Amniotic epithelial cell (primary cell): ENCODE results near the gene EFL1.
"Not testable (repeated sequence)": the region's sequence is repeated elsewhere in the genome, so short reads cannot be mapped to it uniquely, and the experiment has no call there.

Source experiments
- DNase-seq: peaks from one replicate; pipeline ENCODE4 v3.0.0-alpha.2; 2010; ENCODE audit warnings: low read depth

Gene EFL1

GRCh38 chr15:82262422-82263026, at the start of gene EFL1, which contains the start of gene SAXO2:
Gene EFL1, minus strand, starts transcription at chr15:82262734. Its CDS starts 956 bp downstream, at chr15:82261778.
Gene SAXO2, plus strand, starts transcription at chr15:82262818. Its CDS starts 62 bp downstream, at chr15:82262880.
- peak; percentile 82 for DNase-seq

GRCh38 chr15:82311321-82311720, 48.8 kb upstream of the EFL1 start:
- not testable (repeated sequence) for DNase-seq

GRCh38 chr15:82309802-82310201, 47.3 kb upstream of the EFL1 start:
- no peak for DNase-seq

- no peak for DNase-seq
Measured at GRCh38 chr15:82307714-82308081, 45.2 kb upstream of the EFL1 start.

- no peak for DNase-seq
Measured at GRCh38 chr15:82306791-82307713, 44.5 kb upstream of the EFL1 start.

GRCh38 chr15:82305621-82306048, 43.1 kb upstream of the EFL1 start:
- DNase-seq, result no peak

- DNase-seq, result no peak
Measured at GRCh38 chr15:82304778-82305090, 42.2 kb upstream of the EFL1 start.

GRCh38 chr15:82303956-82304777, 41.6 kb upstream of the EFL1 start:
- no peak for DNase-seq

GRCh38 chr15:82301296-82302016, 38.9 kb upstream of the EFL1 start:
- DNase-seq, result no peak

- DNase-seq, result no peak
Measured at GRCh38 chr15:82300883-82301282, 38.3 kb upstream of the EFL1 start.

- peak; percentile 10 for DNase-seq
Measured at GRCh38 chr15:82300326-82300725, 37.8 kb upstream of the EFL1 start.

- DNase-seq, result not testable (repeated sequence)
Measured at GRCh38 chr15:82299511-82299914, 37.0 kb upstream of the EFL1 start.

GRCh38 chr15:82298520-82298919, 36.0 kb upstream of the EFL1 start:
- peak; percentile 2 for DNase-seq

- no peak for DNase-seq
Measured at GRCh38 chr15:82298032-82298431, 35.5 kb upstream of the EFL1 start.

GRCh38 chr15:82297546-82297945, 35.0 kb upstream of the EFL1 start:
- no peak for DNase-seq

GRCh38 chr15:82294061-82294690, 31.6 kb upstream of the EFL1 start:
- DNase-seq, result no peak

- peak; percentile 10 for DNase-seq
Measured at GRCh38 chr15:82292271-82292670, 29.7 kb upstream of the EFL1 start.

- DNase-seq, result not testable (repeated sequence)
Measured at GRCh38 chr15:82288202-82288601, 25.7 kb upstream of the EFL1 start.

GRCh38 chr15:82286475-82286874, 23.9 kb upstream of the EFL1 start:
- DNase-seq, result not testable (repeated sequence)

- DNase-seq, result not testable (repeated sequence)
Measured at GRCh38 chr15:82284381-82284780, 21.8 kb upstream of the EFL1 start.

- DNase-seq, result not testable (repeated sequence)
Measured at GRCh38 chr15:82282386-82282785, 19.9 kb upstream of the EFL1 start.
